GM23338 (cell line): ENCODE results near the gene SH3GL3. TPM values are rescaled to one million over a fixed set of nuclear protein-coding genes. Genes with fewer than 3 reads are reported as not detected.

Experiments
- ATAC-seq: fragments of 200-7000 bp; cut with Tn5 transposase; 3 replicates; pipeline ENCODE4 v1.9.1; 2020
- DNase-seq: peaks from one replicate; pipeline ENCODE4 v3.0.0-alpha.2; 2015; ENCODE audit warnings: low spot score
- H2AFZ ChIP-seq: fragments of 200-600 bp; sonication (generic); 2 replicates; pipeline ENCODE4 v1.8.0; 2016; ENCODE audit warnings: antibody characterized with exemption, mild to moderate bottlenecking, moderate library complexity
- H3F3A ChIP-seq: fragments of 200-600 bp; sonication (generic); replicated peaks from 2 replicates; pipeline ENCODE4 v1.8.0; 2017; ENCODE audit warnings: antibody characterized with exemption, mixed run types, low read depth
- H3K27ac ChIP-seq: fragments of 200-600 bp; sonication (generic); 2 replicates; pipeline ENCODE4 v1.6.1; 2016; ENCODE audit warnings: low read depth
- H3K27me3 ChIP-seq: fragments of 200-600 bp; sonication (generic); 2 replicates; pipeline ENCODE4 v1.8.0; 2016; ENCODE audit warnings: mild to moderate bottlenecking, mixed run types, moderate library complexity; ENCODE audit not compliant: insufficient read depth
- H3K36me3 ChIP-seq: fragments of 200-600 bp; sonication (generic); 2 replicates; pipeline ENCODE4 v1.8.0; 2016; ENCODE audit warnings: mild to moderate bottlenecking; ENCODE audit not compliant: insufficient read depth
- H3K4me1 ChIP-seq: fragments of 200-600 bp; sonication (generic); 2 replicates; pipeline ENCODE4 v1.8.0; 2016; ENCODE audit warnings: mild to moderate bottlenecking, moderate library complexity; ENCODE audit not compliant: insufficient read depth
- H3K4me2 ChIP-seq: fragments of 200-600 bp; sonication (generic); 2 replicates; pipeline ENCODE4 v1.7.1; 2017; ENCODE audit warnings: mixed run types
- H3K4me3 ChIP-seq: fragments of 200-600 bp; sonication (generic); 2 replicates; pipeline ENCODE4 v1.6.1; 2016; ENCODE audit warnings: mixed run types
- H3K79me2 ChIP-seq: fragments of 200-600 bp; sonication (generic); replicated peaks from 2 replicates; pipeline ENCODE4 v1.8.0; 2017; ENCODE audit warnings: mild to moderate bottlenecking; ENCODE audit not compliant: insufficient read depth
- H3K9me2 ChIP-seq: fragments of 200-600 bp; sonication (generic); 2 replicates; pipeline ENCODE4 v1.8.0; 2017; ENCODE audit not compliant: insufficient read depth
- H4K20me1 ChIP-seq: fragments of 200-600 bp; sonication (generic); replicated peaks from 2 replicates; pipeline ENCODE4 v1.8.0; 2017; ENCODE audit warnings: mild to moderate bottlenecking; ENCODE audit not compliant: insufficient read depth
- H3K27ac Mint-ChIP-seq: 2 replicates; pipeline ENCODE4 v1.8.0; 2020; ENCODE audit warnings: inconsistent platforms, mild to moderate bottlenecking, moderate library complexity, mixed read lengths
- H3K27me3 Mint-ChIP-seq: 3 replicates; pipeline ENCODE4 v1.8.0; 2022; ENCODE audit warnings: low read depth, mild to moderate bottlenecking, moderate library complexity, mixed read lengths, inconsistent platforms; ENCODE audit not compliant: insufficient read depth, poor library complexity
- H3K36me3 Mint-ChIP-seq: 3 replicates; pipeline ENCODE4 v1.8.0; 2021; ENCODE audit warnings: low read depth, mild to moderate bottlenecking, inconsistent platforms, moderate library complexity, mixed read lengths
- H3K4me1 Mint-ChIP-seq: 3 replicates; pipeline ENCODE4 v1.8.0; 2020; ENCODE audit warnings: mild to moderate bottlenecking, inconsistent platforms, mixed read lengths
- H3K4me3 Mint-ChIP-seq: 3 replicates; pipeline ENCODE4 v1.8.0; 2021; ENCODE audit warnings: moderate library complexity, mild to moderate bottlenecking, inconsistent platforms, mixed read lengths
- H3K9me3 Mint-ChIP-seq: 3 replicates; pipeline ENCODE4 v1.8.0; 2020; ENCODE audit warnings: moderate library complexity, mild to moderate bottlenecking, inconsistent platforms, mixed read lengths
- EZH2 ChIP-seq: fragments of 200-600 bp; sonication (generic); IDR thresholded peaks from one replicate; pipeline ENCODE4 v1.8.0; 2017; ENCODE audit warnings: antibody characterized with exemption, mild to moderate bottlenecking, low read depth; ENCODE audit not compliant: unreplicated experiment
- EZH2phosphoT487 ChIP-seq: fragments of 200-600 bp; sonication (generic); IDR thresholded peaks from one replicate; pipeline ENCODE4 v1.8.1; 2018; ENCODE audit warnings: antibody characterized with exemption; ENCODE audit not compliant: unreplicated experiment
- REST ChIP-seq: IDR thresholded peaks from one replicate; pipeline ENCODE4 v1.6.1; 2018; ENCODE audit warnings: antibody characterized with exemption; ENCODE audit not compliant: unreplicated experiment
- STAT1 ChIP-seq: IDR thresholded peaks from one replicate; pipeline ENCODE4 v1.6.1; 2016; ENCODE audit warnings: antibody characterized with exemption; ENCODE audit not compliant: unreplicated experiment
- ZNF331 ChIP-seq: fragments of 250-450 bp; sonication (Bioruptor Pico); IDR thresholded peaks from 2 replicates; pipeline ENCODE4 v1.5.0; 2020; ENCODE audit warnings: low read depth, mild to moderate bottlenecking, moderate library complexity
- ZNF462 ChIP-seq: fragments of 250-450 bp; sonication (Bioruptor Pico); IDR thresholded peaks from 2 replicates; pipeline ENCODE4 v1.5.0; 2020; ENCODE audit warnings: mild to moderate bottlenecking, moderate library complexity
- polyA plus RNA-seq: library from polyadenylated mRNA; unstranded; fragments of >200 nt; fragmentation: Nextera tagmentation; extraction: Ambion mirVana; gene quantifications from 2 replicates; pipeline ENCODE4 v1.2.1, GENCODE V29; 2016
- total RNA-seq: library from RNA; depleted of rRNA; stranded (reverse); fragments of >200 nt; shearing (Covaris generic); gene quantifications from 2 replicates; pipeline ENCODE4 v1.2.3, GENCODE V29; 2014

The SH3GL3 gene
- total and polyA plus RNA-seq, 2 experiments from 2014 or later, result 15.9 to 21.1 TPM

- no peak for TF ChIP-seq ZNF462 (CRISPR knock-in tag)
- no peak for TF ChIP-seq STAT1
- TF ChIP-seq EZH2phosphoT487, result no peak
- no peak for TF ChIP-seq ZNF331
Observed at GRCh38 chr15:83458381-83458780, 11.2 kb downstream of the SH3GL3 start (continued).

- Mint-ChIP-seq H3K4me1 (peaks cover 6% of the 10 kb centered on the region), H3K4me3 (no peak overlapping the region), H3K27me3 (no peaks in the 10 kb centered on the region), H3K36me3 (no peaks in the 10 kb centered on the region), H3K27ac (no peak overlapping the region), H3K9me3 (no peaks in the 10 kb centered on the region)
- Histone ChIP-seq H3K4me2 (no peak overlapping the region), H3K27ac (no peak overlapping the region), H2AFZ (no peak overlapping the region), H3K4me3 (no peak overlapping the region), H3K9me2 (no peaks in the 10 kb centered on the region), H3K27me3 (no peaks in the 10 kb centered on the region), H3K79me2 (peaks cover 23% of the 10 kb centered on the region), H3K4me1 (peaks cover 5% of the 10 kb centered on the region; the same call in 1 of the 2 replicates), H3K36me3 (no peaks in the 10 kb centered on the region), H4K20me1 (no peaks in the 10 kb centered on the region), H3F3A (no peaks in the 10 kb centered on the region)
- ATAC-seq (no peak), DNase-seq (no peak)
- TF ChIP-seq ZNF462 (CRISPR knock-in tag), result no peak
- TF ChIP-seq EZH2phosphoT487, result no peak
- no peak for TF ChIP-seq EZH2
- no peak for TF ChIP-seq STAT1
- no peak for TF ChIP-seq REST
Observed at GRCh38 chr15:83462026-83462425, 14.9 kb downstream of the SH3GL3 start.
